Hematopoietic multipotent progenitor cell treated with erythropoietin and hydrocortisone succinate and interleukin-3 and kit ligand, for 8 days (in vitro differentiated cells): ENCODE data around the gene PRDM8.
A peak's percentile ranks its signal among the peaks of the same experiment; 100 is the strongest.
"Not testable (repeated sequence)": the region's sequence is repeated elsewhere in the genome, so short reads cannot be mapped to it uniquely, and the experiment has no call there.

Source experiments
- DNase-seq: peaks from one replicate; pipeline ENCODE4 v3.0.0-alpha.2; 2015

Gene PRDM8

DNA sequence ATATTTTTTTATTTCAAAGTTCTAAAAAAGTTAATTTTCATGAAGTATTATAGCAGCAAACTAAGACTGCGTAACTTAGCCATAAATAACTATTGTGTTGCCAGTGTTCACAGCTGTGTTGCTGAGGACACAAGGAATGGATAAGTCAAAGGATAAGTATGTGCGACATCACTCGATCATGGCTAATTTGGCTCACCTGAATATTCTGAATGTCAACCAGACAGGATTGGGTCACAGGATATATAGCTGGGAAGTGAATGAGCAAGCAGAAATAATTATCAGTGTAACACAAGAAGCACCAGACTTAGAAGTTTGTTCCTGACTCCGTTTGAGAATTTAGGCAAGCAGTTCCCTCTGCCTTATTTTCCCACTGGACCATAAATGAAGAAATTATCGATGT is 33.9 kb downstream of the PRDM8 start:
- DNase-seq: no peak

DNA sequence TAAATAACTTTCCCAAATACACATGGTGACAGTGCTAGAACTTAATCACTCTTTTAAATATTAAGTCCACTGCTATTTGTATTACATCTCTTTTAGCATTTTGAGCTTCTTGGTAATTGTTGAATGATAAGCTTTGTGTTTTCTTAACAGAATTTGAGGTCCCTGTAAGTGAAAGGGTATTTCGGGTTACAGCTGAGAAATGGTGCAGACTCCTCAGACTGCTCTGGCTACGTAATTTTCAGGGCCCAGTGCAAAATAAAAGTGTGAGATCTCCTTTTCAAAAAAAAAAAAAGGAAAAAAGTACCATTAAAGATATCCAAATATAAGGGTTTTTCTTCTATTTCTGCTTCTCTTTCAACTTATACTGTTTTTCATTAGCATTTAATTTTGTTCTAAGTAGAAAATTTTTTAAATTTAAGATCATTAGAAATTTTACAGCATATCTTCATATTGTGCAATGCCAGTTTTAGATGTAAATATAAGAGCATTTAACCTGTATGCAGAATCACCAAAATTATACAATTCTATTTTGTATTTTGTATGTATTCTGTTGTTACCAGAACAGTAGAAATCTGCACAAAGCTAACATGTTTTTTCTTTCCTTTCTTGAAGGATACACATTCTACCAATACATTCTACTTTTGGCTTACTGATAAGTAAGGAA is 35.5 kb downstream of the PRDM8 start:
- no peak for DNase-seq

DNA sequence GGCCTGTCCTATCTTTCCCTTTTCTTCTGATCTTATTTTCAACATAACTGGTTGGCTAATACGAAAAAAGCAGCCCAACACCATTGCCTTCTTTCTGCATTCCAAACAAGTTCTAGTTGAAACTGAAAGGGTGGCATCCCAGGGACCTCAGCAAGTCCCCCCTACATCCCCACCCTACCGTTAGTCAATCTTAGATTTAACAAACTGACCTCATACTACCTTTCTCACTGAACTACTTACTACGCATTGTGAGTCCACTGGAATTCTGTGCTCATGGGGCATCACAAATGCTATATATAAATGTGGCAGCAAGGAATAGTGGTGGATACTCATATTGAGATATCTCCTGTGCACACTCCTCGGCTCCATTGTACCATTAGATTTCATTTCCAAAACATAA is 36.1 kb downstream of the PRDM8 start:
- no peak for DNase-seq

DNA sequence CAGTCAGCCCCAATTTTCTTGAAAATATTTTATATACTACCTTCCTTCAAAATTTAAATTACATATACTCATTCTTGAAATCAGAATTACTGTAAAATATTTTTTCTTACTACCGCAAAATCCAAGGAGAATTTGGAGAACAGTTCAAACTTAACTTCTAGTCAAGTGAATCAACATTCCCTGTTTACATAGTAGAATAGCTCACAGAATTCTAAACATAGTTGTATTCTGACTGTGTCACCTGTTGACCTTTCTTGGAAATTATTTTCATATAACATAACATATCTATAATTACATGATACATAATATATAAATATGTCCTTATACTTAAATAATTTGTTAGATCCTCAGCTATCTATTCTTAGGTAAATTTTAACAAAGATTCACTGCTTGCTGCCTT is 38.1 kb downstream of the PRDM8 start:
- no peak for DNase-seq

DNA sequence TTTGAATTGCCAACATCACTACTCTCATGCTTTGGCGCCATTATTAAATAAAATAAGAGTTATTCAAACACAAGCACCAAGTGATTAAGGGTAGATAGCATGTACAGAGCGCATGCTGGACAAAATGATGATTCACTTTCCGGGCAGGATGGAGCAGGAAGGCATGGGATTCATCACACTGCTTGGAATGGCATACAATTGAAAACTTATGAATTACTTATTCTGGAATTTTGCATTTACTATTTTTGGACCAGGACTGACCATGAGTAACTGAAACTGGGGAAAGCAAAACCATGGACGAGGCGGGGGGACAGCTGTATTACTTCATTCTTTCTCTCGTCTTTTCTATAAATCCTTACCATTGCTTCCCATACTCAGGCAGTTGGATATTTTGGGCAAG is 40.7 kb downstream of the PRDM8 start:
- no peak for DNase-seq

DNA sequence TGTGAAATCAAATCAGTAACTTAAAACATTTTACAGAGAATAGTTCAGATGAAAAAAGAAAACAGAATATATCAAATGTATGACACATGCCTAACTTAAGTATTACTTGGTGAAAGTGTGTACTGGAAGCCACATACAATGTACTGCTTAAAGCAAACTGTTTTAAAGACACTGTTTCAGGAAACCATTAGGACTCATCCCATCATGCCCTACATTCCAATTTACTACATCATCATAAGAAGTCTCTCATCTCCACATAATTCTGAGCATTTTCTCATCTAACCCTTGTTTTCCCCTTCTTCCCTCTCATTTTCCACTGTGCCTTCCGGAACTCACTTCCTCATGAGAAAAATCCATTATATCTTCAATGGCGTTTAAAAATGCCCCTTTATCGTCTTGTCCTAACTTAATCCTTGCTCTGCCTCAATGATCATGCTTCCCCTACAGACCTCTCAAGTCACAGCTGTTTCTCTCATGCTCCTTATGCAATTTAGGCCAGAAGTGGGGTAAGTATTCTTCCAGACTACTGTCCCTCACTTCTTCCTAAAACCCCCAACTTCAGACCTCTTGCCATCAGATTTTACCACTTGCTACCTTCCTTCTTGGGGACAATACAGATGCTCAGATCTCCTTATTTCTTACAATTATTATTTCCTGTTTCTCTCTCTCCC is 42.3 kb downstream of the PRDM8 start:
- no peak for DNase-seq

DNA sequence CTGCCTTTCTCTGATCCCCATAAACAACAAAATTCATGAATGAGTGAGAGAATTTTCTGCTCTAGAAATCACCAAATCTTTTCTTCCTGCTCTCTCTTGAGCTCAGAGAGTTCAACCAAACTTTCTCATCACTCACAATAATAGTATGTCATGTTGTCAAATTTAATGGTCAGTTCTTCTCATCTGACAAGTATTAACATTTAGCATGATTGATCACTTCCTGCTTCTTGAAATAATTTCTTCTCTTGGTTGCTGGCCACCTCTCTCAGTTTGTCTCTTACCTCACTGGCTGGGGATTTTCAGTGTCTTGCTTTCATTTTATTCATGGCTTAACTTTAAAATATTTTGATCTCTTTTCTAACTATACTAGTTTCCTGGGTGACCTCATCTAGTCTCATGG is 43.7 kb downstream of the PRDM8 start:
- no peak for DNase-seq

DNA sequence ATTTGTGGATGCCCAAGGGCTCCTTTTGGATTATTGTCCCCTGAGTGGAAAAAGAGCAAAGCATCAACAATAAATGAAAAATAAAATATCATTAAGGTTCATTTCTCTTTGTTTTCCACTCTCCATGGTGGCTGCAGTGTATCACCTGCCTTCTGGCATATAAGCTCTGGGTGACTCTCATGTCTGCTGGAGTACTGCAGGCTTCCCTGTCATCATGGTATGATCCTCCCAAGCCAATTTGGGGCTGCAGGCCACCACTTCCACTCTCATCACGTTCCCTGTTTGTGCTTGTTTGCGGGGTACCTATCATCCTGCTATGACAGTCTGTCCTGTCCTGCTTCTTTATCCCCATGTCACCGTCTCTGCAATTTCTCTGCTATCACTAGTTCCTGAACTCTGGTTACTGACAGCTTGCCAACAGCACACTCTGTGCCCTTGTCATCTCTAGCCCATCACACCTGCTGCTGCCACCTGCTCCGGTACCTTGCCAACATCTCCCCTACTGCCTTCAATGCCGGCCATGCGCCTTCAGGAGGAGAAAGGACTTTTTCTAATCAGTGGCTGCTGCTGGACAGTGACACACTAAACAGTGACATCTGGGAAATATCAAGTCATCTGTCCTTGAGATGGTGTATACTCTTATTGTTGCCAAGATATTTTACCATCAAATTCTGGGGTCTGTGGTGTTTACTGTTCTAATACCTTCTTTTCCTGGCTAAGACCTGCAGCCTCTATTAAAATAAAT is 46.1 kb downstream of the PRDM8 start:
- DNase-seq: no peak

DNA sequence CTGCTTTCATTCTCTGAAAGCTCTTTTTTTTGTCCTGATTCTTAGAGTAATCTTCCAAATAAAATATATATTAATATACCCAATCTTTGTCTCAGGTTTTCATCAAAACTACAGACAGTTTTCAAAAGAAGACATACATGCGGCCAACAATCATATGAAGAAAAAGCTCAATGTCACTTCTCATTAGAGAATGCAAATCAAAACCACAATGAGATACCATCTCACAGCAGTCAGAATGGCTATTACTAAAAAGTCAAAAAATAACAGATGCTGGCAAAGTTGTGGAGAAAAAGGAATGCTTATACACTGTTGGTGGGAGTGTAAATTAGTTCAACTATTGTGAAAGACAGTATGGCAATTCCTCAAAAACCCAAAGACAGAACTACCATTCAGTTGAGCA is 50.2 kb downstream of the PRDM8 start:
- DNase-seq: not testable (repeated sequence)

DNA sequence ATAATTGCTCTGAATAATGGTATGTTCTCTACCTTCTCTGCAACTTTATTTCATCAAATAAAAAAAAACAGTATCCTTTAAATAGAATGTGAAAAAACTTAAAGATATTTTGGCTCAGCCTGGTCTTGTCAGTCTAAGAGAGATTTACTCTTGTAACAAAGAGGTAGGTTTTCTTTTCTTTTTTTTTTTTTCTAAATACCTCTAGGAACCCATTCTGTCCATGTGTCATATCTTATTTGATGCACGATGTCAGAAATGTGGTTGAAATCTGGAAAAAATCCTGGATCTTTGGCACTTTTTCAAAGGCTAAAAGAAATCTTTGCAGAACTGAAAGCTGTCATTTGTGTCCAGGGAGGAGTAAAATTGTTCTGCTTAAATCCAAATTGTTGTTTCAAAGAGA is 51.8 kb downstream of the PRDM8 start:
- no peak for DNase-seq

DNA sequence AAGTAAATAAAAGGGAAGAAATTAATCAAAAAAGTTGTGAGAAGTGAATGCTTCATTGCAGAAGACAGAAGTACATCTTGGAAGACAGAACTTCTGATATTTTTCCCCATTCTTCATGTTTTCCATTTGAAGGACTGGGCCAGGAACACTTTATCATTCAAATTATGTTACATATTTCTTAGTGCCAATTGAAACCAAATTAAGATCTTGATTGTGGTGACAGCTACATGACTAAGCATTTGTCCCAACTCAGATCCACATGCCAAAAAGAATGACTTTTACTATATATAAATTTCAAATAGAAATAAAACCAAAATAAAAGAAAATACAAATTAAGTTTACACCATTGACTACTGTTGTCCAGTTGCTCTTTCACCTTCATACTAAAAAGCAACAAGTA is 55.1 kb downstream of the PRDM8 start:
- peak; percentile 23 for DNase-seq

DNA sequence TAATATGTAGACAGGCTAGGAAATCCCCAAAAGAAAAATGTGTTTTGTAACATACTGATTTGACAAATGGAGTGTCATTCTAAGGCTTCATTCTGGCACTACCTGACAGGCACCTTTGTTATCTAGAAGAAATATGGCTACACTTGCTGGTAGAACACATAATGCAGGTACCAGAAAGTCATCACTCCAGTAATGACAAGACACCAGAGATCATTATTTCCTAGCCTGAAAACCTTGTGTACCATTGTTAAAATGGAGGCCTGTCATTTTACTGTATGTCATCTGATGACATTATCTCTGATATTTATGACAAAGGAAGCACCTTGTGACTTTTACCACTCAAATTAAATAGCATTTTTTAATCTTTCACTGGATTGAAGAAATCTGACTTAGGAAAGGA is 55.6 kb downstream of the PRDM8 start:
- no peak for DNase-seq

DNA sequence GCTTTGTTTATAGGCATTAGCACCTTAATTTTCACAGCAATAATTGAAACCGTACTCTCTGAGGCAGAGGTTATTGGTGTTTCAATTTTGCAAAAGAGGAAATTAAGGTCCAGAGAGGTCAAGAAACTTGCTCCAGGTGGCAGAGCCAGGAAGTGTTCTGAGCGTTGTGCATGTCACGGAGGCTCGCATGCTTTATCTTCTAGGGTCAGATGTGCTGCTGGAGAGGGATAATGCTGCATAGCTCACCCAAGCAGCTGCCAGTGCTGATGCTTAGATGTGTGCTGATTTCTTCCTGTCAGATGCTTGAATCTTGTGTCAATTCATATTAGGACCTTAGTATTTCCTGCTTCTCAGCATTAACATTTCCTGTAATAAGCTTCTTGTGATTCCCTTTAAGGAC is 56.2 kb downstream of the PRDM8 start:
- peak; percentile 80 for DNase-seq
